COR-L47 (cell line): ENCODE results near the gene PTCD2.
A peak's percentile ranks its signal among the peaks of the same experiment; 100 is the strongest.

Source experiments
- DNase-seq: peaks from one replicate; lab custom pipeline; 2025; lab: John Stamatoyannopoulos, UW

The PTCD2 gene, protein sequence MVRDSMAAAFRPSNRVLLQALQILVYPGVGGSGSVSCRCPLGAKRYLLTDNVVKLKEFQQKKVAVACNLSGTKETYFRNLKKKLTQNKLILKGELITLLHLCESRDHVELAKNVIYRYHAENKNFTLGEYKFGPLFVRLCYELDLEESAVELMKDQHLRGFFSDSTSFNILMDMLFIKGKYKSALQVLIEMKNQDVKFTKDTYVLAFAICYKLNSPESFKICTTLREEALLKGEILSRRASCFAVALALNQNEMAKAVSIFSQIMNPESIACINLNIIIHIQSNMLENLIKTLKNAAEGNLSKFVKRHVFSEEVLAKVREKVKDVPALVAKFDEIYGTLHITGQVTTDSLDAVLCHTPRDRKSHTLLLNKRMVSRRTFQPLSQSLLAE

DNA sequence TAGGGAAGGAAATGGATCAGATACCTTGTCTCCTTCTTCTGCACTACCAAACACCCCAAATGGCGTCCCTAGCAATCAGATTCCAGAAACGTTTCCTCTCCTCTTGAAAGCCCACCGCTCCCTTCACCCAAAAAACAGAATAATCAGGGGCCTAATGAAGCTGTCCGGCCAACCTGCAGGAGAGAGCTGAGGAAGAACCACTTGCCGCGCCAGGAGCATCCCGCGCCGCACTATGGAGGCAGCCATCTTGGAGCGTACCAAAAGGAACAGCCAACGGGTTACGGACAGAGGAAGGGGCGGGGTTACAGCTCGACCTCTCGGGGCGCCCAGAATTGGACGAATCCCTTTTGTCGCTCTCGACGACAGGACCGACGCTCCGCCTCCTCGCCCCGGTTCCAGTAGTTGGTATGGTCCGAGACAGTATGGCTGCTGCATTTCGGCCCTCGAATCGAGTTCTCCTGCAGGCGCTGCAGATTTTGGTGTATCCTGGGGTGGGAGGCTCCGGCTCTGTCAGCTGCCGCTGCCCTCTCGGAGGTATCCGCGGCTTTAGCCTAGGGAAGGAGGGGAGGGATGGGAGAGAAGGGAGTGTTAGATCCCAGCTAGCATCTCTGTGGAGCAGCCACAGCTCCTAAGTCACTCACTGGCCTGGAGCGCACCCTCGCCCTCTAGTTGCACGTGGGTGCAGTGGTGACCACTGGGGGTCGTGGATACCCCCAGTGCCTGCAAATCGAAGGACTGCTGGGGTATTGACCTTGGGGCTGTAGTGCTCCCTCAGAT is at the start of gene PTCD2, which contains the start of gene MRPS27:
TSS of gene PTCD2 (plus strand) at position 398 of the 777 bp plus-strand sequence. CDS start at position 408, 10 bp downstream.
TSS of gene MRPS27 (minus strand) at position 265 of the 777 bp plus-strand sequence. CDS start at position 246, 19 bp downstream.
- peak; percentile 99 for DNase-seq

DNA sequence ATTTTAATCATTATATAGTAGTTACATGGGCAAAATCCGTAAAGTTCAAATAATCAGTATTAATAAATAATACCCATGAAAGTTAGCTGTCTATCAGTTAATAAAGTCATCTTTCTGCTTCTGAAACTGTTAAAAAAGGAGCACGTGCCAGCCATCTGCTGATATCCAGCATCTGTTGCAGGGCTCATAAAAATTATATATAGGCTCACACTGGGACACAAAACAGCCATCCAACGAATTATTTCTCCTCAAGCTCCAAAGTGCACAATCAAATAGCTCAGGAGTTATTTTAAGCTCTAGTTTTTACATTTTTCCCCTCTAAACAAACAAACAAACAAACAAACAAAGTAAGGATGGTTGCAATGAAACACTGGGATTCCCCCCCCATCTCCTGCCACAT is 48.5 kb upstream of the PTCD2 start:
- no peak for DNase-seq

DNA sequence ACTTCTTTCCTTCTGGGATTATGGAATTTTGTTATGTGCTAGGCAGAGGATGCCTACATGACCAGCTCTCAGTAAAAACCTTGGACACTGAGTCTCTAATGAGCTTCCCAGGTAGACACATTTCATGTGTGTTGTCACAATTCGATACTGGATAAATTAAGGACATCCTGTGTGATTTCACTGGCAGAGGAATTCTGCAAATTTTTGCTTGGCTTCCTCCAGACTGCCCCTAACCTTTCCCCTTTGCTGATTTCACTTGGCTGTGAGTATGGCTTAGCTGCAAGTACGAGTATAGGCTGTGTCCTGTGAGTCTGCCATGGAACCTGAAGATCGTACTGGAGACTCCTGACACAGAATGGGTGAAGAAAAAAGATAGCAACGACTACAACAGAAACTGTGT is 47.8 kb upstream of the PTCD2 start:
- no peak for DNase-seq

DNA sequence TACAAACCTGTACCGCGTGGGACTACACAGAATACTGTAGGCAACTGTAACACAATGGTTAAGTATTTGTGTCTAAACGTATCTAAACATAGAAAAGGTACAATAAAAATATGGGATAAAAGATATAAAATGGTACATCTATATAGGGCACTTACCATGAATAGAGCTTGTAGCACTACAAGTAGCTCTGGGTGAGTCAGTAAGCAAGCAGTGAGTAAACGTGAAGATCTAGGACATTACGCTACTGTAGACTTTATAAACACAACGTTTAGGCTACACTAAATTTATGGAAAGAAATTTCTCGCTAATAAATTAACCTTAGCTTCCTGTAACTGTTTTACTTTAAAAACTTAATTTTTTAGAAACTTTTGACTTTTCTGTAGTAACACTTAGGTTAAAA is 46.6 kb upstream of the PTCD2 start:
- no peak for DNase-seq

DNA sequence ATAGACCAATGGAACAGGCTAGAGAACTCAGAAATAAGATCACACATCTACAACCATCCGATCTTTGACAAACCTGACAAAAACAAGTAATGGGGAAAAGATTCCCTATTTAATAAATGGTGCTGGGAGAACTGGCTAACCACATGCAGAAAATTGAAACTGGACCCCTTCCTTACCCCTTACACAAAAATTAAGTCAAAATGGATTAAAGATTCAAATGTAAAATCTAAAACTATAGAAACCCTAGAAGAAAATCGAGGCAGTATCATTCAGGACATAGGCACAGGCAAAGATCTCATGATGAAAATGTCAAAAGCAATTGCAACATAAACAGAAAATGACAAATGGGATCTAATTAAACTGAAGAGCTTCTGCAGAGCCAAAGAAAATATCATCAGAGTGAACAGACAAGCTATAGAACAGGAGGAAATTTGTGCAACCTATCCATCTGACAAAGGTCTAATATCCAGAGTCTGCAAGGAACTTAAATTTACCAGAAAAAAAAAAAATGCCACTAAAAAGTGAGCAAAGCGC is 43.9 kb upstream of the PTCD2 start:
- DNase-seq = no peak

DNA sequence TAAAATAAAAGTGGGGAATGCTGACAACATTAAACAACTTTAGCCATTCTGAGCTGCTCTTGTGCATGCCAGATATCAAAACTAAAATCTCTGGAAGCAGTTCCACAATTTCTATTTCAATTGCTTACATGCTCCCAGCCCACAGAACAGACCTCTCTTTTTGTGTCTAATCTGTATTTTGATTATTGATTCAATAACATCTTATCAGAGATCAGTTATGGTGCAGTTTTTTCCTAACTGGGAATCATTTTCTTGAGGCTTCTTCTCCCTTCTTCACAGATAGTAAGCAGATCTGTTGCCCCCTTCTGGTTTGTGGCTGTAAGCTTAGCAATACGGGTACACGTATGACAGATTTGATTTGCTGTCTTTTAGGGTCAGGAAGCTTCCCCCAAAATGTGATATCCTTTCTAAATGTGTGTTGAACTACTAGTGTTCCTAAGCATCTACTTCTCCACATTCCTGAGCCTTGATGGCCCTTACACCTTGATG is 39.5 kb upstream of the PTCD2 start:
- DNase-seq = no peak

DNA sequence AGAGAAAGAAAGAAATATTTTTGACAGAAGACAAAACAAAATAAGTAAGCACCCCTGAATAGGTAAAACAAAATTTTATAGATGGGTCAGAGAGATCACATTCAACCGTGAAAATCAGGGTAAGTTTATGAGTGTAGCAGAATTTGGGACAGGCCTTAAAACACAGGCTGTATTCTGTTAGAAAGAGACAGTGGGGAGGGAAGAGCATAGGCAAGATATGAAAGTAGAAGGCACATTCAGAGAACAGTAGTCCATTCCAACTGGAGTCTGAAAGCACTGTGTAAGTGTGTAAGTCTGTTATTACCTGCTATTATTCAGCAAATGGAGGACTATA is 38.8 kb upstream of the PTCD2 start:
- DNase-seq = no peak

DNA sequence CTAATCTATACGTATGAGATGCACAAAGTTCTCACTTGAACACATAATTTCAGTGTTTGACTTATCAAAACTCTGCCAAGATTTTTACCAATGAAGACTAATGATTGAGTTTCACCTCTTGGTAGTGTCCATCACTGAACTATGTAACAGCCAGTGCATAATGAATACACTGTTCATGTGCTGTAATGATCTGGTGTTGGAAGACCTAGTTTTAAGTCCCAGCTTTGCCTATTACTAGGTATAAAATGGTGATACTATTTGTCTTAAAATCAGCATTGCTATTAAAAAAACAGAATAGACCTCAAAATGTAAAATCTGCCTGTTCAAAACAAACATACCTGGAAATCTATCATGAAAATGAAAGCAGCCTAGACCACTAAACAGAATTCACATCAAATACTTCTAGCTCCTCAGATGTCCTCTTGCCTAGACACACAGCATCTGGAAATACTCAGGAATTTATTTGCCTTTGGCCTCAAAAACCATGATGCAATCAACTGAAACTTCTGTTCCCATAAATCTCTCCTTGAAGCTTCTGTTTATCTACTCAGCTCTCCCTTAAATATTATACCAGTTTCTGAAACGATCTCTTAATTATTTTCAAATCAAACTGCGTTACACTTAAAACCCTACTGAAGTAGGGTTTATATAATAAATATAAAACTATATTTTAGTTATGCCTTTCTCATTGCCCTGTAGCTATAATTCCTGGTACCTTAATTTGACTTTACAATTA is 38.2 kb upstream of the PTCD2 start:
- no peak for DNase-seq

DNA sequence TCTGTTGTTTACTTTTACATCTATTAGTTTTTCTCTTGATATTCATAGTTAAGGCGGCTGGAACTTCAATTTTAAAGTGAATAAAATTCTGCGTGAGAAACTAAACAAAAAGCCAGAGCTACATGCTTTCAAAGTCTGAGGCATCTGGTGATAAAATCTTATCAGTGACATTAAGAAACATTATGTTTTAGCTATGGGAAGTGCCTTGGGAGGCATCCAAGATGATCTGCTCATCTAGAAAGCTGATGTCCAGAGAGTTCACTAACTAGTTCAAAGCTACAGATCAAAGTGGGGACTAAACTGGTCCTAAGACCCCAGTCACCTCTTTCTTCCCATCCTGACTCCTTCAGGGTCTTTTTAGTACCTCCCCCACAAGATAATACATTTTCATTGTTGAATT is 37.3 kb upstream of the PTCD2 start:
- DNase-seq = no peak

DNA sequence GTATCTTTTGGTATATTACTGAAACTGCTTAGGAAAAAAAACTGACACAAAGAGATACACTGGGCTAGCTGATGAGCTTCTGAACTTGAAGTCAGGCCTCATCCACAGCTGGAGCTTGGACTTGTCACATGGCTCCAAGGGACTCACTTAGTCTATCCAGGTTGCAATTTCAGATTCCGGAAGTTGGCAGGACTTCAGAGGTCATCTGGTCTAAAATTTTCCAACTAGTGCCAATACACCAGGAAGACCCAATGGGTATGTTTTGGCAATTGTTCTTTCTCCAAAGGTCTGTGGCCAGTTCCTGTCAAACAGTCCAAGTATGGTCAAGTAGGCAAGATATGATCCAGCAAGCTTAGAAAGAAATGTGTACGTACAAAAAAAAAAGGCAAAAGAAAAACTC is 36.8 kb upstream of the PTCD2 start:
- no peak for DNase-seq

DNA sequence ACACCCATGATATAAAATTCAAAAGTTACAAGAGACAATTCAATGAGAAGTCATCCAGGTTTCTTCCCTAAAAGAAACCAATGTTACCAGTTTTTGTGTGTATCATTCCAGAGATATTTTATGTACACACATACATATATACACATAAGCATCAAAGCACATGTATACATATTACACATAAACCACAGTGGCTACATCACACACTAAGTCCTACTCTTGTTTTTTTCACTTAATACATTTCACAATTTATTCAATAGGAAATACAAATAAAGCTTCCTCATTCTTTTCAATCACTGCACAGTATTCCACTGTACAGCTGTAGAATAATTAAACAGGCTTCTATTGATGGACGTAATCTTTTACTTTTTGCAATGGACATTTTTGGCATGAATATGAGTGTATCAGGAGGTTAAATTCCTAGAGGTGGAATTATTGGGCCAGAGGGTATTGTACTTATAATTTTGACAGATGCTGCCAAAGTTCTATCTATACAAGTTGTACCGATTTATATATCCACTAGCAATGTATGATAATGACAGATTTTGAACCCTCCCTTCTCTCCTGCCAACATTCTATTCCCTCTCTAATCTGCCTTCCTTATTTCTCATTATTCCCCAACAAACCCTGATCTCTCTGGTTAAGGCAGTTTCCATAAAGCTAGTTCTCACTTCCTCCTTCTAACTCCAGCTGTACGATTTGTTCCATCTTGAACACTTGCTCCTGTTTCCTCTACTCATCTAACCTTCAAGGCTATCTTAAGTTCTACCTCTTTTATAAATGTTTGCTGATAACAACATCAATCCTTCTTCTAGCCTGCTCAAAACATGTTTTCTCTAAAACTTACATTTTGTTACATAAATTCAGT is 35.4 kb upstream of the PTCD2 start:
- DNase-seq = no peak

DNA sequence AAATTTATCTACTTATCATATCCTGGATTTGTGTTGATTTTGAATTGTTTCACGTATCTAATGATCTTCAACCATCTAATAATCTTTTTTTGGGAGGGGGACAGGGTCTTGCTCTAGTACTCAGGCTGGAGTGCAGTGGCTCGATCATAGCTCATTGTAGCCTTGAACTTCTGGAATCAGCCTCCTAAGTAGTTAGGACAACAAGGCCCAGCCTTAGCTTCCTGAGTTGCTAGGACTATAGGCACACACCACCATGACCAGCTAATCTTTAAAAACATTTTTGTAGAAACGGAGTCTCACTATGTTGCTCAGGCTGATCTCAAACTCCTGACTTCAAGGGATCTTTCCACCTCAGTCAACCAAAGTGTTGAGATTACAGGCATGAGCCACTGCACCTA is 34.8 kb upstream of the PTCD2 start:
- DNase-seq = no peak

DNA sequence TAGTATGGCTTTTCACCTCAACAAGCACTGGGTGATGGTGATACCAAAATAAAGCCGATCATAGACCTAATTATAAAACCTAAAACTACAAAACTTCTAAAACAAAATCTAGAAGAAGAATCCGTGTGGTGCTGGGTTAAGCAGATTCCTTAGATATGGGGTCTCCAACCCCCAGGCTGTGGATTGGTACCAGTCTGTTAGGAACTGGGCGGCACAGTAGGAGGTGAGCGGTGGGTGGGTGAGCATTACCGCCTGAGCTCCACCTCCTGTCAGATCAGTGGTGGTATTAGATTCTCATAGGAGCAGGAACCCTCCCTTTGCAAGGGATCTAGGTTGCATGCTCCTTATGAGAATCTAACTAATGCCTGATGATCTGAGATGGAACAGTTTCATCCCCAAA is 33.4 kb upstream of the PTCD2 start:
- no peak for DNase-seq

DNA sequence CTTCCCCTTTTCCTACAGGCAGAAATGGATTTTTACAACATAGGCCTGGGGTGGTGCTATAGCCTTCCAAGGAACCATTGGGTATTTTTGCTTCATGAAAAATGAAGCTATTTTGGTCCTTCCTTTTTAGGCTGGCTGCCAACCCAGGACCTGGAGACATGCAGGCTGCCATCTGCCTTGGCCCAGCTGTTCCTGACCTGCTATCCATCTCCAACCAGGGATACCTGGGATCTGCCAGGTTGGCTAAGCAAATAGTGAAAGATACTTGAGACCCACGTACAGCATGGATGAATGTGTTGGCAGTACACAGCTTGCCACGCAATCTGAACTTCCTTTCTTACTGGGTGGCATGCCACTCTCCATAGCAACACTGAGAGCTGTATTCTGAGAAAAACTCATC is 31.2 kb upstream of the PTCD2 start:
- peak; percentile 91 for DNase-seq

DNA sequence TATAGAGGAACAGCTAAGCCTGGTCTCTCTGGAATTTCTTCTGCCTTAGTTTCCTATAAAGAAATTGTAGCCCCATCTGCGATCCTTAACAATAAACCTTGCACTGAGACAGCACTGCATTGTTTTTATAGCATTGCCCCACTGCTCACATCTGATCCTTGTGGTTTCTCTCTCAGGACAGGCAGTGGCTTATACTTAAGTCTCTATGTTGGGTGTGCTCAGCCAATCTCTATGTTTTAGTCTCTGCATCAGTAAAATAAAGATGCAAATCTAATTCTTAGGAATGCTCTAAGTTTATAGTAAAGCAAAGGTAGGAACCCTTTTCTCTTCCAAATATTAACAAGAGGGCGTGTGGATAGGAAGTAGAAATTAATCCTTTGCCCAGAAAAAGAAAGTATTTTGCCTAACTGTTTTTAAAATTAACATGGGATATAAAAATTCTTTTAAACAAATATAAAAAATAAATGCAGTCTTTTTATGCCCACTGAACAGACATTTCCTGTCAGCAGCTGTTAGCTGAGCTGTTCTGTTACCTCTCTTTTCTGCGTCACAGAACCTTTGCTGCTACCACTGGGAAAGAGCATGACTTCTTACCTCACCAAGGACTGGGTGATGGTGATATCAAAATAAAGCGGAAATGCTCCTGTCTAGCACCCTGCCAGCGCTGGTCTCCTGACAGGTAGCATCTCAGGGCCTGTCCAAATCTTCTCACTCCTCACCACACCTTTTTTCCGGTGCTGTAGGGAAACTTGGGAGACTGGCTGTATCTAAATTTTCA is 29.6 kb upstream of the PTCD2 start:
- DNase-seq = no peak

DNA sequence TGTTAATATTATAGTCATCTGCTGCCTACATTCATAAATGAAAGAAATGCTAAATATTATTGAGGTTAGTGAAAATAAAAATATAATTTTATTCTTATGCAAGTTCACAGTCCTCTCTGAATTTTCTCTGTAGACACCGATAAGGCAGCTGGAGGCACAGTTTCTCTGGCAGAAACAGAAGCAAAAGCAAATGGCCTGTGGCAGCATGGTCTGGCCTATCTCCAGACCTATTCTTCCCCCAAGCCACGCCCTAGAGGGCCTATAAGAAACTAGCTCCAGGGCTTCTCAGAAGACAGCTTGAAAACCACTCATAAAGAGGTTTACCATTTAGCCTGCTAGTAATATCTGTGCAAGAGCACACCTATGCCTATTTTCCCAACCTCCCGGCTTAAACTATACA is 28.6 kb upstream of the PTCD2 start:
- no peak for DNase-seq

DNA sequence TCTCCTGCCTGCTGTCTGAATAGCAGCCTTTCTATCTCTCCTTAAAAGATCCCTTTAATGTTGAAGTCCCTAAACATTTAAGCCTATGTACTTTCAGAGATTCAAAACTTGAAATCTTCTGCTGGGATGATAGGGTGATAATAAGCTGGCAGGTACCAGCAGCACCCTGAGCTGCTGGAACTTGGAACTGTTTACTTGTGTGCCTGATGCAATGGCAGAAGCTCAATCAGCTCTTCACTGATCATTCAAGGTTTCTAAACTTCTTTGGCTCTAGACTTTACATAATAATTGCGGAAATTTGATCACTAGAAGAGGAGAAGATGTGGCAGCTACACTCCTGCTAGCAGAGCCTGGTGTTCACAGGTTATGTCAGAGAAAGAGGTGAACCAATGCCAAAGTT is 27.8 kb upstream of the PTCD2 start:
- DNase-seq = no peak

DNA sequence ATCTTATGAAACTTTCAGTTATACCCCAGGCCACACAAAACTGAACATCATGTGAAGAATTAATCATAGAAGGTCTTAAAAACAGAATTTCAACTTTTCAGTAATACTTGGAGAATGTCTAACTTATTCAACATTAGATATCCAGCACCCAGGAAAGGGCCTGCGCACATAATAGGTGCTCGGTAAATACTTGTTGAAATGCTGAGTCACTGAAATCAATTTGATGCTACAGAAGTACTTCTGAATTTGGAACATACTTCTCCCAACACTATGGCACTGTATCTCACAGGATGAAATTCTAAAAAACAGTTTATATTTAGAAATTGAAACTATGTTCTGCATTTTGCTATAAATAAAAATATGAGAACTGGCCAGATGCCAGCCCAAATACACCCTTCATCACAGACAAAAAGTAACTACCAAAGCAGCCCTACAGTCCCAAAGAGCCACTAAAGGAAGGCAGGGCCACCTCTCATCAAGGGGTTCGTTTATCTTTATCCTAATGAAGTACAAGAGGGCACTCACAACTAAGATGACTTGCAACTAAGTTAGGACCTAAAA is 26.6 kb upstream of the PTCD2 start:
- no peak for DNase-seq

DNA sequence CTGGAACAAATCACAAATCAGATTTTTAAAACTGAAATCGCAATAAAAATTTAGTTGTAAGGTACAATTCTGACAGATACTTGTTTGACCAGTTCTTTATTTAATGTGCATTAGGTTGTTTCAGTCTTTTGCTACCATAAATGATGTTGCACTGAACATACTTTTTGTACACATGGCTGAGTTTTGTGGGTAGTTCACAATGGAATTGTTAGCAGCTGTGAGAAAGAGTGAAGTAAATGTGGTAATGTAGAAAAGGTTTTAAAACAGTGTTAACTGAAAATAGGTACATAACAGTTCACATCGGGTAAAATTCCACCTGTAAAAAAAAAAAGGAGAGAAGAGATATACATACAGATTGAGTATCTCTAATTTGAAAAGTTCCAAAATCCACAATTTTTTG is 25.7 kb upstream of the PTCD2 start:
- no peak for DNase-seq

DNA sequence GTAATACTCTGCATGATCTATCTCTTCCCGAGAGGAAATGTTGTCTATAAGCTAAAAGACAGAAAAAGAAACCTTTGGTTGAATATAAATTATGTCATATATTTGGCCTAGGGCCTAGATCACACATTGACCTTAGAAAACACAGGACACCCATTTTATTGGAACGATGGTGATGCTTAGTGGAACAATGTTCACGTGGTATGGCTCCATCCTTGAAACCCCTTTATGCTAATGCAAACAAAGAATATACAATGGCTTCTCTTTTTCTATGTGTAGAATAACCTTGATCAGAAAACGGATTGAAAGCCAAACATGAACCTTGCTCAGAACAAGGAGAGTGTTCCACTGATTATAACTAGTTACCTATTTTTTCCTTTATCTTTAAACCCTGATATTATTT is 24.6 kb upstream of the PTCD2 start:
- DNase-seq = no peak
